HK-2 (cell line): ENCODE data around the gene NUP62CL.

Experiments used
- DNase-seq: peaks from one replicate; pipeline ENCODE4 v3.0.0-alpha.2; 2018; ENCODE audit not compliant: unreplicated experiment

Gene NUP62CL

GRCh38 chrX:107153005-107153404, 53.2 kb downstream of the NUP62CL start:
- no peak for DNase-seq

GRCh38 chrX:107146670-107147069, 59.6 kb downstream of the NUP62CL start:
- no peak for DNase-seq

- DNase-seq: no peak
Measured at GRCh38 chrX:107135965-107136307, 70.3 kb downstream of the NUP62CL start.

GRCh38 chrX:107135049-107135964, 70.9 kb downstream of the NUP62CL start:
- peak; percentile 18 for DNase-seq

- no peak for DNase-seq
Measured at GRCh38 chrX:107123750-107124149, 82.5 kb downstream of the NUP62CL start.

GRCh38 chrX:107119283-107119682, 87.0 kb downstream of the NUP62CL start:
- no peak for DNase-seq

GRCh38 chrX:107118322-107119147, 87.7 kb downstream of the NUP62CL start, which contains the start of gene RBM41:
Gene RBM41 (minus strand): TSS chrX:107118822. CDS start chrX:107118773, 49 bp downstream.
- DNase-seq: peak; percentile 63

- DNase-seq: no peak
Measured at GRCh38 chrX:107117993-107118321, 88.3 kb downstream of the NUP62CL start.

GRCh38 chrX:107107459-107107858, 98.8 kb downstream of the NUP62CL start:
- no peak for DNase-seq

GRCh38 chrX:107102980-107103379, 103.3 kb downstream of the NUP62CL start:
- DNase-seq: no peak

GRCh38 chrX:107076158-107076557, 130.1 kb downstream of the NUP62CL start:
- no peak for DNase-seq
